ENCODE results near the gene PEX3.

DNA sequence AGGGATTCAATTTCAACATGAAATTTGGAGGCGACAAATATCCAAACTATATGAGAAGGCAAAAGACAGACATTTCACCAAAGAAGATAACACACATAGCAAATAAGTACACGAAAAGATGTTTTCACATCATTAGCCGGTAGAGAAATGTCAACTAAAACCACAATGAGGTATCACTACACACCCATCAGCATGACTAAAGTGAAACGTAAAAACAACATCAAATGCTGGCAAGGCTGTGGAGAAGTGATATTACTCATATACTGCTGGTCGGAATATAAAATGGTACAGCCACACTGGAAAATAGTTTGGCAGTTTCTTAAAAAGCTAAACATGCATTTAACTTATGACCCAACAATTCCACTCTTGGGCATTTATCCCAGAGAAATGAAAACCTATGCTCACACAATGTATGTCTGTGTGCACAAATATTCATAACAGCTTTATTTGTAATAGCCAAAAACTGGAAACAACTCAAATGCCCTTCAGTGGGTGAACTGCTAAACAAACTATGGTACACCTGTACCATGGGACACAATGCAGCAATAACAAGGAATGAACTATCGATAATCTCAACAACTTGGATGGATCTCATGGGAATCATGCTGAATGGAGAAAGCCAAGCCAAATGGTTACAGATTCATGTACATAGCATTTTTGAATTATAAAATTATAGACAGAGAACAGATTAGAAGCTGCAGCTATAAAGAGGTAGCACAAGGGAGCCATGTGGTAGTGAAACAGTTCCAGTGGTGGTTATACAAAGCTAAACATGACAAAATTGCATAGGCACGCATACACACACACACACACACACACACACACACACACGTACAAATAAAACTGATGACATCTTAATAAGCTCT lies 8.7 kb upstream of the PEX3 start:
- TF ChIP-seq CTCF (IDR thresholded peaks at IDR 0.05) (no peak), POLR2AphosphoS5 (IDR thresholded peaks at IDR 0.05) (no peak), POLR2A (IDR thresholded peaks at IDR 0.05) (no peak), EP300 (IDR thresholded peaks at IDR 0.05) (no peak)
